Sciatic nerve (tissue), 2 donors: Measurements from ENCODE around the gene GET4. TPM values are rescaled to one million over a fixed set of nuclear protein-coding genes. Genes with fewer than 3 reads are reported as not detected.
"Not testable (repeated sequence)": the region's sequence is repeated elsewhere in the genome, so short reads cannot be mapped to it uniquely, and the experiment has no call there.

Experiments
- ATAC-seq: fragments of 200-7000 bp; cut with Tn5 transposase; one replicate; pipeline ENCODE4 v1.9.1; 2020; ENCODE audit warnings: mild to moderate bottlenecking, moderate library complexity
- DNase-seq: peaks from one replicate; pipeline ENCODE4 v3.0.0-alpha.2; 2020; ENCODE audit warnings: low spot score
- intact Hi-C: fragments of 100-400 bp; cut with DNase I; formaldehyde crosslinking; loops from one replicate; pipeline ENCODE4 v1.14.2; 2022
- total RNA-seq: library from RNA; stranded (reverse); fragmentation: NEBNext Ultra II Directional; extraction: Animal tissue kit (Norgen Biotek cat#: 25700); gene quantifications from one replicate; pipeline ENCODE4 v1.2.1, GENCODE V29; 2021
- donor health status: DM: no; HTN: no; CAD: no.
- donor health status: DM: no; HTN: no; CAD: no.

GET4 gene
- total RNA-seq, 1 donor from 2014 or later: 25.4 TPM

DNA sequence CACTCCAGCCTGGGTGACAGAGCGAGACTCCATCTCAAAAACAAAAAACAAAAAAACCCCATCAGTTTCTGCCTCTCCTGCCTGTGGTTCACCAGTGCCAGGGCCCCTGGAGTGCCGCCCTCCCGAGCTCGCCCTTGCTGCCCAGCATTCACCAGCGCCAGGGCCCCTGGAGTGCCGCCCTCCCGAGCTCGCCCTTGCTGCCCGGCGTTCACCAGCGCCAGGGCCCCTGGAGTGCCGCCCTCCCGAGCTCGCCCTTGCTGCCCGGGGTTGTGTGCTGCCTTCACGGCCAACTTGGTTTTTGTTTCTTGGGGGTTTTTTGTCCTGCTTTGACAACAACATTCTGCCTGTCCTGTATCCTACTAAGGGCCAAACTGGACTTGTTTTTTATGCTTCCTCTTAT is 13.2 kb upstream of the GET4 start:
- intact Hi-C loops: loop anchor here (10.0 kb wide), 1 partner anchor 78 kb away; no protein-coding TSS in a partner anchor
- DNase-seq (no peak), ATAC-seq (no peak)

- intact Hi-C loops: loop anchor here (10.0 kb wide), 1 partner anchor 81 kb away; no protein-coding TSS in a partner anchor
- no peak for ATAC-seq
- DNase-seq: no peak
Measured at GRCh38 chr7:865921-866320, 10.4 kb upstream of the GET4 start.

- peak; percentile 87 for ATAC-seq
- DNase-seq: peak; percentile 79
- intact Hi-C loops: loop anchor here (10.0 kb wide), 1 partner anchor 82 kb away; no protein-coding TSS in a partner anchor
Measured at GRCh38 chr7:867001-867405, 9.4 kb upstream of the GET4 start.

DNA sequence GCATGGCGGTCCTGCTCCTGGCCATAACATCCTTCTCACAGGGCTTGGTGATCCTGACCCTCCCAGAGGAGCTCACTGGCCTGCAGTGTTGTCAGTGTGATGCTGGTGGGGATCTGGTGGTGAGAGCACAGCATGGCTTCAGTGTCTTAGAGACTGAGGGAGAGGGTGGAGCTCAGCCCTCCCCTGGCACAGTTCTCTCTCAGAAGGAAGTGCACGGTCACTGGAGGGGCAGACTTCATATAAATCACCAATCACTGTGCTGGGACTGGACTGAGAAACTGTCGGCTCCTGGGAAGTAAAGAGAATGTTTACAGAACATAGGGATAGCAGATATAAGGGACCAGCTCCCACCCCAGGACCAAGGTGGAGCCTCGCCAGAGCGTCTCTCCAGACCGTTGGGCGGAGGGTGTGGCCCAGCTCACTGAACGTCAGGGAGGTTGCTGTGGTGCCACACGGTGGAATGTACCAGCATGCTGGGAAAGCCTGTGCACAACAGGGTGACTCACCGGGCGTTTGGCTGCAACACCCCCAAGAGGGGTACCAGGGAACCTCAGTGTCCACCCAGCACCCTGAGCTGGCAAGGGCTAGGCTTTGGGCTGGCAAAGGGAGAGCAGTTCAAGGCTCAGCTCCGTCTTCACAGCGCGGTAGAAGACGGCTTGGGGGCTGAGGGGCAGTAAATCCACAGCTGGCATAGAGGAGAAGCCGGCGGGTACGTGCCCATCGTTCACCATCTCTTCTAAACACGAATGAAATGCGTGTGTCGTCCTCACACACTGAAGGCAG is 8.8 kb upstream of the GET4 start:
- no peak for DNase-seq

GRCh38 chr7:868189-868486 is 8.2 kb upstream of the GET4 start:
- ATAC-seq (no peak), DNase-seq (no peak)
- intact Hi-C loops: loop anchor here (10.0 kb wide), 1 partner anchor 83 kb away; no protein-coding TSS in a partner anchor

More for the DNA sequence above, 8.8 kb upstream of the GET4 start:
- ATAC-seq: peak; percentile 59
- intact Hi-C loops: loop anchor here (10.0 kb wide), 1 partner anchor 83 kb away; no protein-coding TSS in a partner anchor

GRCh38 chr7:869348-869747 is 7.0 kb upstream of the GET4 start:
- intact Hi-C loops: loop anchor here (10.0 kb wide), 1 partner anchor 85 kb away; no protein-coding TSS in a partner anchor
- DNase-seq (no peak), ATAC-seq (no peak)

- no peak for ATAC-seq
- DNase-seq: no peak
- intact Hi-C loops: no loop called here
Measured at GRCh38 chr7:871900-872537, 4.3 kb upstream of the GET4 start.

- DNase-seq, ATAC-seq, intact Hi-C loops: not testable (repeated sequence)
Measured at GRCh38 chr7:872685-873084, 3.7 kb upstream of the GET4 start.

GRCh38 chr7:873367-874002 is 2.9 kb upstream of the GET4 start:
- ATAC-seq (peak; percentile 55), DNase-seq (peak; percentile 86)
- intact Hi-C loops: no loop called here

DNA sequence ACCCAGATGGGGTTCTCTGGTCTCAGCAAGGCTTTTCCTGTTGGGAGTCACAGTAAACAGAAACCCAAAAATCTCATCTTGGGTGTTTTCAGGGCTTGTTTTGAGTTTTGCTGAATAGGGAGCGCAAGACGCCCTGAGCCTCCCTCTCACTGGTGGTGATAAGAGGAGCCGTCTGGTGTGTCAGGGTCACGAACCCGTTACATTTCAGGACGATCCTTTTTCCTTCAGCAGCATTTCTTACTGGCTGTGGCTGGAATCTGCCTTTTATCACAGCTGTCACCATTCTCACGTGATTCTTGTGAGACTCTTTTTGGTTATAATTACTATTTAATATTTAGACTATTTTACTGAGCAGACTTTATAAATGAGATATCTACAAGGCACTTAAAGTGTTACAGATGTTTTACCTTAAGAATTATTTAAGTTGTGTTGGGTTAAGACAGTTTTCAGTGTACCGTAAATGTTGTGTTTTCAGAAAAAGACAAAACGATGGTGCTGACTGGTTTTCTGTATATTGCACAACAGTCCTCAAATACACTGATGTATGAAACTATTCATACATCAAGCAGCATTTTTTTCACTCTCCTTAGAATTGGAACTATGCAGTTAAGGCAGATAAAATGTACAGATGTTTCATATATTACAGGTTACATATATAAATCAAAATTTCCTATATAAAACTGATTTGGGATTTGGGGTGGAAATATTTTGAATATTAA is 2.2 kb upstream of the GET4 start:
- DNase-seq (no peak), ATAC-seq (no peak)
- intact Hi-C loops: no loop called here

DNA sequence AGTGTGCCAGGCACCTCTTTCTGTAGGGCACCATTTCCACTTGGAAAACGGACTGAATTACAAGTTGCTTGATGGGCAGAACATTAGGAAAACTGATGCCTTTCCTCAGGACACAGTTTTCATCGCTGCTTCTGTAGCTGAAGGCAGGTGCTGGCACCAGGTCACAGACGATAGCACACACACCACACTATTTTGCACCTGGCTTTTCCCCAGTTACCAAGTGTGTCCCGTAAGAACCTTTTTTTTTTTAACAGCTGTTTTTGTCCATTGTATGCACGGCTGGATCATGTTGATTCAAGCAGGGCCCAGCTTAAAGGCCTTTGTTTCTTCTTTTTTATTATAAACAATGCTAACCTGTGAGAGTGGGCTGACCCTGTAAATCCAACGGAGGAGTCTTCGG is 1.3 kb upstream of the GET4 start:
- no peak for ATAC-seq
- intact Hi-C loops: no loop called here
- DNase-seq: no peak

- ATAC-seq (peak; percentile 3), DNase-seq (peak; percentile 78)
- intact Hi-C loops: no loop called here
Measured at GRCh38 chr7:875476-876076, 778 bp upstream of the GET4 start.

DNA sequence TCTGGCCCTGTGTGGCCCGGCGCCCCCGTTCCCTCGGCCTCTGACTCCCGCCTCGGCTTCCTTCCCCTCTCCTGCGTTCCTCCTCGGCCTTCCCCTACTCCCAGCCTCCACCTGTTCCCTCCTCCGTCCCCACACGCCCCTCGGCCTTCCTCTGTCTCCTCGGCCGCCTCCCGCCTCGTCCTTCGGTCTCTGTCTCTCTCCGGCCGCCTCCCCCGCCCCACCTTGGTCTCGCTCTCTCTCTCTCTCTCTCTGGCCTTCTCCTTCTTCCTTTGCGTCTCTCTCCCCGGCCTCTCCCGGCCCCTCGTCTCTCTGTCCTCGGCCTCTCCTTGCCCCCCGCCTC is 588 bp downstream of the GET4 start:
- DNase-seq (no peak), ATAC-seq (no peak)
- intact Hi-C loops: no loop called here

DNA sequence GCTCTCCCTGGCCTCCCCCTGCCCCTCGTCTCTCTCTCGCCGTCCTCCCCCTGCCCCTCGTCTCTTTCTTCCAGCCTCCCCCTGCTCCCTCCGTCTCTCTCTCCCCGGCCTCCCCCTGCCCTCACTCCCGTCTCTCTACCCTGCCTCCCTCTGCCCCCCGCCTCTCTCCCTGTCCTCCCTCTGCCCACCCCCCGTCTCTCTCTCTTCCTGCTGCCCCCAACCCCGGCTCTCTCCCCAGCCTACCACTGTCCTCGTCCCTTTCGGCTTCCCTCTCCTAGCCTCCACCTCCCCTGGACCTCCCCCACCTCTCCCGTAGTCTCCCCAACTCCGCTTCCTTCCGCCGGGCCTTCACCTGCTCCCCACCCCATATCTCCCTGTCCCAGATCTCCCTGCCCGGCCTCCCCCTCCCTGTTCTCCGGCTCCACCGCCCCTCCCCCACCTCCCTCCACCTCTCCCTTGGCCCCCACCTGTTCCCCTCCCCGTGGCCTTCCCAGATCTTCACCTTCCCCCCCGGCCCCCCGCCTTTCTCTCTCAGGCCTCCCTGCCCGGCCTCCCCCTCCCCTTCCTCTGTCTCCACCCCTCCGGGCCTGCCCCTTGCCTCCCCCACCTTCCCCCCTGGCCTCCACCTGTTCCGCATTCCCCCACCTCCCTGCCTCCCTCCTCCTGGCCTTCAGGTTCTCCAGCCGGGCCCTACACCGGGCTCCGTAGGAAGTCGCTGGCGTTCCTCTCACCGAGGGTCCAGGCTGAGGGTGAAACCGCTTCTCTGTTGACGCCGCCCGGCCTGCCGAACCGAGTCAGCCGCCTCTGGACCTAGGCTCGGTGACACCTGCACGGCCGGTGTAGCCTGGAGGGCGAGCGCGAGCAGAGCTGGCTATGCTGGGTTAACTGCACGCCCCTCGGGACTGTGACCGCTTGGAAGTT is 1.2 kb downstream of the GET4 start:
- DNase-seq (no peak), ATAC-seq (no peak)
- intact Hi-C loops: no loop called here

GRCh38 chr7:879093-879492 is 2.7 kb downstream of the GET4 start:
- ATAC-seq: no peak
- intact Hi-C loops: no loop called here
- no peak for DNase-seq

- intact Hi-C loops: no loop called here
- ATAC-seq (no peak), DNase-seq (no peak)
Measured at GRCh38 chr7:879706-880105, 3.4 kb downstream of the GET4 start.

DNA sequence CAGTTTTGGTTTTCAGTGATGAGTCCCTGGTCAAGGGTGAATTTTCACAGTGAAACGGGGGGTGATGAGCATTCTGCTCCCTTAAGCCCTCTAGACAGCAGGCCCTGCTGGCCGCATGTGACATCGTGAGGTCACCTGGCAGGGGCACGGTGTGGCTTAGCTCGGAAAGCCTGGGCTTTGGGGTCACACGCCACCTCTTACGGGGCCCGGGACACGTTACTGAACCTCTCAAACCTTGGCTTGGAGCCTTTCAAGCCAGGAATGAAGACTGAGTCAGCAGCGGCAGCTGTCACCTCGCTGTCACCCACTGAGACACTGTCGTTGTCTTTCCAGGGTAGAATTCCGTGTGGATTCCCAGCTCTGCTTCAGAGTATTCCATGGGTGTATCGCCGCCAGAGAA is 4.1 kb downstream of the GET4 start:
- DNase-seq (no peak), ATAC-seq (no peak)
- intact Hi-C loops: no loop called here
